DND-41 (cell line): ENCODE measurements around the gene NRXN2.

Source experiments
- ATAC-seq: fragments of 200-7000 bp; cut with Tn5 transposase; 3 replicates; pipeline ENCODE4 v1.9.1; 2021; ENCODE audit warnings: low read depth; ENCODE audit not compliant: insufficient read depth
- DNase-seq: peaks from one replicate; pipeline ENCODE4 v3.0.0-alpha.2; 2020
- H2AFZ ChIP-seq: 2 replicates; pipeline ENCODE4 v1.6.0; 2012; ENCODE audit warnings: low read depth, low read length
- H3K27ac ChIP-seq: 2 replicates; pipeline ENCODE4 v1.5.1; 2012; ENCODE audit warnings: low read length, inconsistent platforms
- H3K27me3 ChIP-seq: fragments of 200-600 bp; sonication (generic); 2 replicates; pipeline ENCODE4 v1.6.0; 2012; ENCODE audit warnings: low read length, mild to moderate bottlenecking, inconsistent platforms; ENCODE audit not compliant: insufficient read depth, poor library complexity
- H3K36me3 ChIP-seq: 2 replicates; pipeline ENCODE4 v1.5.1; 2012; ENCODE audit warnings: low read length, inconsistent platforms; ENCODE audit not compliant: insufficient read depth
- H3K4me1 ChIP-seq: 2 replicates; pipeline ENCODE4 v1.5.1; 2012; ENCODE audit warnings: mild to moderate bottlenecking, low read length; ENCODE audit not compliant: insufficient read depth
- H3K4me2 ChIP-seq: 2 replicates; pipeline ENCODE4 v1.6.0; 2012; ENCODE audit warnings: mild to moderate bottlenecking, moderate library complexity, low read length, inconsistent platforms; ENCODE audit not compliant: insufficient read depth
- H3K4me3 ChIP-seq, 2 experiments: fragments of 200-600 bp in 1 of 2; shearing (Covaris generic) in 1 of 2; 2 replicates each; pipeline ENCODE4 v1.5.1; 2012 to 2016; ENCODE audit warnings: inconsistent platforms in 2 of 2, low read length in 2 of 2, mild to moderate bottlenecking in 2 of 2, low read depth in 1 of 2, moderate library complexity in 1 of 2
- H3K79me2 ChIP-seq: 2 replicates; pipeline ENCODE4 v1.6.0; 2012; ENCODE audit warnings: low read length, inconsistent platforms; ENCODE audit not compliant: insufficient read depth
- H3K9ac ChIP-seq: 2 replicates; pipeline ENCODE4 v1.6.0; 2012; ENCODE audit warnings: low read depth, mild to moderate bottlenecking, inconsistent platforms, low read length, moderate library complexity
- H3K9me3 ChIP-seq: 2 replicates; pipeline ENCODE4 v1.5.1; 2012; ENCODE audit warnings: low read length, moderate library complexity, mild to moderate bottlenecking, inconsistent platforms; ENCODE audit not compliant: insufficient read depth, severe bottlenecking
- H4K20me1 ChIP-seq: 2 replicates; pipeline ENCODE4 v1.6.0; 2012; ENCODE audit warnings: low read length; ENCODE audit not compliant: insufficient read depth
- EZH2 ChIP-seq: IDR thresholded peaks from 3 replicates; pipeline ENCODE4 v1.6.1; 2012; ENCODE audit warnings: borderline replicate concordance, low read depth, mild to moderate bottlenecking, moderate library complexity, low read length, inconsistent platforms; ENCODE audit not compliant: severe bottlenecking
- TF ChIP-seq, protein P1 (sequence below): IDR thresholded peaks from 2 replicates; pipeline ENCODE4 v1.5.1; 2012; ENCODE audit warnings: borderline replicate concordance, low read length, moderate library complexity, mild to moderate bottlenecking; ENCODE audit not compliant: poor library complexity, severe bottlenecking; ENCODE audit errors: extremely low read depth

The NRXN2 gene

DNA sequence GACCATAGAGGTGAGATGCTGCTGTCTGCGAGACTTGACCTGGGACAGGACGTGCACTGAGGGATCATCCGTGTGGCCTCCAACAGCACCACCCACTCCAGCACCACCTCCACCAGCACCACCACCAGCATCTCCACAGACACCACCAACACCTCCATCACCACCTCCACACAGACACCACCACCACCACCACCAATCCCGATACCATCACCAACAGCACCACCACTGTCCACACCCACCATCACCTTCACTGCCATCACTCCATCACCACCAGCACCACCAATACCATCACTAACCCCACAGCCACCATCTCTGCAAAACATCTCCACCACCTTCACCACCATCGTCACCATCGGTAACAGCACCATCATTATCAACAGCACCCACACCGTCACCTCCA is 158.6 kb downstream of the NRXN2 start:
- Histone ChIP-seq H3K27me3 (no peaks in the 10 kb centered on the region), H3K4me2 (no peak overlapping the region), H3K36me3 (no peaks in the 10 kb centered on the region), H3K79me2 (no peaks in the 10 kb centered on the region), H4K20me1 (no peaks in the 10 kb centered on the region), H3K27ac (no peak overlapping the region), H3K4me1 (no peaks in the 10 kb centered on the region), H3K9ac (no peak overlapping the region), H2AFZ (no peak overlapping the region), H3K4me3 (no peak overlapping the region), H3K9me3 (no peaks in the 10 kb centered on the region)
- no peak for DNase-seq
- ATAC-seq = no peak
- TF ChIP-seq EZH2 = no peak
- TF ChIP-seq, protein P1, sequence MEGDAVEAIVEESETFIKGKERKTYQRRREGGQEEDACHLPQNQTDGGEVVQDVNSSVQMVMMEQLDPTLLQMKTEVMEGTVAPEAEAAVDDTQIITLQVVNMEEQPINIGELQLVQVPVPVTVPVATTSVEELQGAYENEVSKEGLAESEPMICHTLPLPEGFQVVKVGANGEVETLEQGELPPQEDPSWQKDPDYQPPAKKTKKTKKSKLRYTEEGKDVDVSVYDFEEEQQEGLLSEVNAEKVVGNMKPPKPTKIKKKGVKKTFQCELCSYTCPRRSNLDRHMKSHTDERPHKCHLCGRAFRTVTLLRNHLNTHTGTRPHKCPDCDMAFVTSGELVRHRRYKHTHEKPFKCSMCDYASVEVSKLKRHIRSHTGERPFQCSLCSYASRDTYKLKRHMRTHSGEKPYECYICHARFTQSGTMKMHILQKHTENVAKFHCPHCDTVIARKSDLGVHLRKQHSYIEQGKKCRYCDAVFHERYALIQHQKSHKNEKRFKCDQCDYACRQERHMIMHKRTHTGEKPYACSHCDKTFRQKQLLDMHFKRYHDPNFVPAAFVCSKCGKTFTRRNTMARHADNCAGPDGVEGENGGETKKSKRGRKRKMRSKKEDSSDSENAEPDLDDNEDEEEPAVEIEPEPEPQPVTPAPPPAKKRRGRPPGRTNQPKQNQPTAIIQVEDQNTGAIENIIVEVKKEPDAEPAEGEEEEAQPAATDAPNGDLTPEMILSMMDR = no peak

DNA sequence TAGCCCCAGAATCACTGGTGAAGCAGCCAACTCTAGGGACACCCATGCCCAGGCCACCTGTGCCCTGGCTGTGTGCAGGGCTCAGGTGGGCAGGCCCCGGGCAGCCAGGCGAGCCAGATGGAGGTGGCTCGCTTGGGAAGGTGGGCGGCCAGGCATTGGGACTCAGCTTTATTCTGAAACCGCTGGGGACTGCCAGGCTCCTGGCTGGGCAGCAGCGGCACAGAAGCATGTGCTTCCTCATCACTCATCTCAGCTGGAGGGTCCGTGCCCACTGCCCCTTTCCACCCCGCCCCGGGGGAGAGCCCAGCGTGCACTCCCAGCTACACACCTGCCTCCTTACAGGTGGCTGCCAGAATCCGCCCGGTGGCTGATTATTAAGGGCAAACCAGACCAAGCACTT is 159.0 kb downstream of the NRXN2 start:
- ATAC-seq = no peak
- Histone ChIP-seq H3K36me3 (no peaks in the 10 kb centered on the region), H3K4me2 (no peak overlapping the region), H3K9me3 (no peaks in the 10 kb centered on the region), H3K9ac (no peak overlapping the region), H3K79me2 (no peaks in the 10 kb centered on the region), H4K20me1 (no peaks in the 10 kb centered on the region), H3K27ac (no peak overlapping the region), H3K27me3 (no peaks in the 10 kb centered on the region), H3K4me1 (no peaks in the 10 kb centered on the region), H2AFZ (no peak overlapping the region), H3K4me3 (no peak overlapping the region)
- TF ChIP-seq, protein P1 = no peak
- TF ChIP-seq EZH2 = no peak
- no peak for DNase-seq

DNA sequence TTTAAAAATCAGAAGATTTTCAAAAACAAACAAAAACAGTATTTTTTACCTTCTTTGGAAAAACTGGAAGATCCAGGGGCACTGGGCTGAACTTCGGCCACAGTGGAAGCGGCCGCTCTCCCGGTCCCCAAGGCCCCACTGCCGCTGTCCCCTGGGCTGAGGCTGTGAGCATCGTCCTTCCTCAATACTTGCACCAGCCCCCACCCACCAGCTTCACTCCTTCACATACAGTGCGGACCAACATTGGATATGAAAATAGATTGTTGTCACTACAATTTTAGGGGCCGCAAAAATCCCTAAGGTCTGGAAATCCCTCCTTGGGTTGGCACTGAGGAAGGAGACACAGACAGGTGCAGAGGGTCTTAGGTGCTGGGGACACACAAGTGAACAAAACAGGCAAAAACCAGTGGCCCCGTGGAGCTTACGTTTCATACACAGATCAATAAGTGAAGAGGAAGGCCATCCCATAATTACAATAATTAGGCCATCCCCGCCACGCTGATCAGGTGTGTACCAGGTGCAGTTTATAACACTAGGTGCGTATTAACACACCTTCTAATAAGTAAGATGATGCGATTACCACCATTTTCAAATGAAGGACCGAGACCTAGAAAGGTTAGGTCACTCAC is 160.2 kb downstream of the NRXN2 start:
- H3K4me1 ChIP-seq = no peaks in the 10 kb centered on the region
- H3K27me3 ChIP-seq = no peaks in the 10 kb centered on the region
- TF ChIP-seq EZH2 = no peak
- TF ChIP-seq, protein P1 = no peak

More for the DNA sequence above, 160.2 kb downstream of the NRXN2 start:
- Histone ChIP-seq H2AFZ (no peak overlapping the region), H3K36me3 (no peaks in the 10 kb centered on the region), H3K4me3 (no peak overlapping the region), H4K20me1 (no peaks in the 10 kb centered on the region), H3K79me2 (no peaks in the 10 kb centered on the region), H3K9ac (no peak overlapping the region), H3K9me3 (no peaks in the 10 kb centered on the region), H3K4me2 (no peak overlapping the region), H3K27ac (no peak overlapping the region)
- DNase-seq (no peak), ATAC-seq (no peak)
